H1 (cell line): ENCODE data around the gene XPNPEP1. TPM values are rescaled to one million over a fixed set of nuclear protein-coding genes. Genes with fewer than 3 reads are reported as not detected.

Experiments
- CTCF ChIA-PET: fragments of 300-600 bp; sonication (Branson Sonifier 250); formaldehyde crosslinking; loops from one replicate; lab custom pipeline; 2021; ENCODE audit not compliant: partially characterized antibody; lab: Charles Lee
- POLR2A ChIA-PET: fragments of 300-600 bp; sonication (Branson Sonifier 250); formaldehyde crosslinking; loops from one replicate; lab custom pipeline; 2021; ENCODE audit warnings: inconsistent platforms; ENCODE audit not compliant: partially characterized antibody; lab: Charles Lee
- DNase-seq, 2 experiments: peaks; one replicate each; pipeline versions ENCODE4 v3.0.0 to v3.0.0-alpha.2; 2010 to 2022; ENCODE audit warnings: low spot score in 2 of 2, low read depth in 1 of 2, mixed read lengths in 1 of 2
- FAIRE-seq: peaks from 2 replicates; lab custom pipeline; 2011; peaks lifted over from hg19 to GRCh38; lab: Jason Lieb, UNC
- H2AFZ ChIP-seq: 2 replicates; pipeline ENCODE4 v1.8.1; 2012; ENCODE audit warnings: low read length, inconsistent platforms
- H2AK5ac ChIP-seq: 2 replicates; pipeline ENCODE4 v1.6.1; 2013; ENCODE audit warnings: low read depth, low read length
- H2BK120ac ChIP-seq: replicated peaks from 2 replicates; pipeline ENCODE3; 2013; ENCODE audit warnings: low read depth, low read length, inconsistent platforms
- H2BK12ac ChIP-seq: 2 replicates; pipeline ENCODE4 v1.6.1; 2013; ENCODE audit warnings: low read depth, low read length
- H2BK15ac ChIP-seq: 2 replicates; pipeline ENCODE4 v1.6.1; 2013; ENCODE audit warnings: low read length
- H2BK20ac ChIP-seq: 2 replicates; pipeline ENCODE4 v1.6.1; 2013; ENCODE audit warnings: low read length
- H2BK5ac ChIP-seq: 2 replicates; pipeline ENCODE4 v1.6.1; 2013; ENCODE audit warnings: low read depth, low read length
- H3K14ac ChIP-seq: 2 replicates; pipeline ENCODE4 v1.6.1; 2013; ENCODE audit warnings: inconsistent platforms; ENCODE audit not compliant: insufficient read length
- H3K18ac ChIP-seq: 2 replicates; pipeline ENCODE4 v1.6.1; 2013; ENCODE audit warnings: low read length; ENCODE audit errors: extremely low read depth
- H3K23ac ChIP-seq: 2 replicates; pipeline ENCODE4 v1.6.1; 2013; ENCODE audit warnings: inconsistent platforms; ENCODE audit not compliant: insufficient read length
- H3K23me2 ChIP-seq: 2 replicates; pipeline ENCODE4 v1.6.1; 2013; ENCODE audit warnings: low read depth, low read length
- H3K27ac ChIP-seq: 2 replicates; pipeline ENCODE4 v1.6.1; 2011; ENCODE audit warnings: low read depth, low read length, inconsistent platforms
- H3K27me3 ChIP-seq, 4 experiments: replicated peaks in 1 of 4; 1 replicate in 1 of 4; 2 replicates in 3 of 4; pipeline versions ENCODE4 v1.6.1 to v1.8.1; 2011 to 2013; ENCODE audit warnings: low read length in 3 of 4, mild to moderate bottlenecking in 3 of 4, inconsistent platforms in 2 of 4, mixed read lengths in 2 of 4, moderate library complexity in 1 of 4; ENCODE audit not compliant: control insufficient read depth in 3 of 4, insufficient read depth in 3 of 4; ENCODE audit errors: extremely low read depth in 1 of 4
- H3K36me3 ChIP-seq, 4 experiments: 2 replicates each; pipeline versions ENCODE4 v1.6.1 to v1.8.1; 2011 to 2013; ENCODE audit warnings: mild to moderate bottlenecking in 4 of 4, low read length in 3 of 4, moderate library complexity in 2 of 4, control low read depth in 1 of 4, inconsistent platforms in 1 of 4; ENCODE audit not compliant: insufficient read depth in 4 of 4, control insufficient read depth in 2 of 4
- H3K4ac ChIP-seq: replicated peaks from 2 replicates; pipeline ENCODE3; 2013; ENCODE audit warnings: low read length, low read depth, mixed read lengths, inconsistent platforms; ENCODE audit not compliant: insufficient read length
- H3K4me1 ChIP-seq, 4 experiments: replicated peaks in 1 of 4; 1 replicate in 1 of 4; 2 replicates in 3 of 4; pipeline versions ENCODE4 v1.6.1 to v1.8.1; 2011 to 2013; ENCODE audit warnings: low read length in 3 of 4, inconsistent platforms in 2 of 4, mixed read lengths in 1 of 4; ENCODE audit not compliant: insufficient read depth in 4 of 4, control insufficient read depth in 3 of 4
- H3K4me2 ChIP-seq, 2 experiments: 2 replicates each; pipeline versions ENCODE4 v1.6.1 to v1.8.1; 2011 to 2013; ENCODE audit warnings: low read depth in 2 of 2, low read length in 2 of 2, control low read depth in 1 of 2, inconsistent platforms in 1 of 2, mild to moderate bottlenecking in 1 of 2; ENCODE audit not compliant: insufficient read depth in 1 of 2
- H3K4me3 ChIP-seq, 4 experiments: fragments of 200-600, 300-600 bp in 1 of 4; sonication (generic), shearing (Covaris generic), sonication (Bioruptor Twin) in 1 of 4; 2 replicates each; pipeline versions ENCODE4 v1.5.1 to v1.8.1; 2011 to 2016; ENCODE audit warnings: low read length in 4 of 4, low read depth in 3 of 4, control low read depth in 2 of 4, inconsistent platforms in 2 of 4, mild to moderate bottlenecking in 2 of 4, mixed read lengths in 1 of 4, moderate library complexity in 1 of 4; ENCODE audit not compliant: insufficient read depth in 2 of 4; ENCODE audit errors: extremely low read depth in 1 of 4
- H3K56ac ChIP-seq: replicated peaks from 2 replicates; pipeline ENCODE3; 2013; ENCODE audit warnings: low read depth, mild to moderate bottlenecking, mixed read lengths, low read length, inconsistent platforms; ENCODE audit not compliant: insufficient read length
- H3K79me1 ChIP-seq: 2 replicates; pipeline ENCODE4 v1.6.1; 2013; ENCODE audit warnings: low read depth, low read length, control low read depth
- H3K79me2 ChIP-seq, 2 experiments: 2 replicates each; pipeline versions ENCODE4 v1.6.1 to v1.8.1; 2012 to 2013; ENCODE audit warnings: low read length in 2 of 2, mild to moderate bottlenecking in 2 of 2, inconsistent platforms in 1 of 2; ENCODE audit not compliant: insufficient read depth in 2 of 2, control insufficient read depth in 1 of 2
- H3K9ac ChIP-seq, 4 experiments: replicated peaks in 1 of 4; 1 replicate in 1 of 4; 2 replicates in 3 of 4; pipeline versions ENCODE4 v1.6.1 to v1.8.1; 2011 to 2013; ENCODE audit warnings: low read depth in 3 of 4, low read length in 3 of 4, control low read depth in 2 of 4, mild to moderate bottlenecking in 2 of 4, moderate library complexity in 2 of 4, inconsistent platforms in 1 of 4; ENCODE audit errors: extremely low read depth in 1 of 4
- H3K9me3 ChIP-seq, 2 experiments: 2 replicates each; pipeline versions ENCODE4 v1.6.1 to v1.8.1; 2012 to 2013; ENCODE audit warnings: mild to moderate bottlenecking in 2 of 2, moderate library complexity in 2 of 2, control low read depth in 1 of 2, inconsistent platforms in 1 of 2, low read depth in 1 of 2, low read length in 1 of 2, mixed read lengths in 1 of 2; ENCODE audit not compliant: insufficient read depth in 2 of 2
- H4K20me1 ChIP-seq, 2 experiments: replicated peaks in 1 of 2; 2 replicates each; pipeline versions ENCODE3 to v1.8.1; 2011 to 2013; ENCODE audit warnings: inconsistent platforms in 2 of 2, low read length in 2 of 2, mild to moderate bottlenecking in 1 of 2; ENCODE audit not compliant: insufficient read depth in 2 of 2, control insufficient read depth in 1 of 2
- H4K5ac ChIP-seq: 2 replicates; pipeline ENCODE4 v1.6.1; 2013; ENCODE audit warnings: low read length, low read depth, mixed read lengths, inconsistent platforms; ENCODE audit not compliant: insufficient read length
- H4K8ac ChIP-seq: 2 replicates; pipeline ENCODE4 v1.8.0; 2013; ENCODE audit warnings: mild to moderate bottlenecking, moderate library complexity, low read length, inconsistent platforms; ENCODE audit not compliant: insufficient read depth; ENCODE audit errors: extremely low read depth
- H4K91ac ChIP-seq: replicated peaks from 2 replicates; pipeline ENCODE3; 2013; ENCODE audit warnings: low read length, mixed read lengths, inconsistent platforms; ENCODE audit not compliant: insufficient read length
- BCL11A ChIP-seq, 2 experiments: IDR thresholded peaks; one replicate each; pipeline ENCODE4 v1.6.1; 2011; ENCODE audit warnings: low read depth in 2 of 2, low read length in 2 of 2, mild to moderate bottlenecking in 2 of 2
- CBX5 ChIP-seq: fragments of 300-800, 300-1000 bp; sonication (generic); IDR thresholded peaks from 2 replicates; pipeline ENCODE4 v1.7.1; 2016; ENCODE audit warnings: antibody characterized with exemption, low read length, low read depth
- CHD1 ChIP-seq: IDR thresholded peaks from 2 replicates; pipeline ENCODE4 v1.6.1; 2012; ENCODE audit warnings: low read depth, low read length, improper control_type of control experiment
- EGR1 ChIP-seq: IDR thresholded peaks from 2 replicates; pipeline ENCODE4 v1.6.1; 2011; ENCODE audit warnings: low read depth, low read length, borderline replicate concordance
- KDM1A ChIP-seq: fragments of 200-600, 300-600 bp; sonication (generic); IDR thresholded peaks from 2 replicates; pipeline ENCODE4 v1.7.1; 2016; ENCODE audit warnings: mild to moderate bottlenecking, low read length, borderline replicate concordance
- KDM4A ChIP-seq: IDR thresholded peaks from one replicate; pipeline ENCODE4 v1.7.1; 2012; ENCODE audit warnings: low read depth, mild to moderate bottlenecking, moderate library complexity, low read length, inconsistent platforms; ENCODE audit not compliant: severe bottlenecking
- KDM5A ChIP-seq: fragments of 200-600 bp; IDR thresholded peaks from 2 replicates; pipeline ENCODE4 v1.7.1; 2012; ENCODE audit warnings: mild to moderate bottlenecking, low read length, inconsistent platforms, mixed read lengths
- RFX5 ChIP-seq: IDR thresholded peaks from 2 replicates; pipeline ENCODE4 v1.6.1; 2011; ENCODE audit warnings: low read depth, low read length, improper control_type of control experiment, borderline replicate concordance
- SIX5 ChIP-seq: IDR thresholded peaks from 2 replicates; pipeline ENCODE4 v1.6.1; 2011; ENCODE audit warnings: mild to moderate bottlenecking, low read depth, low read length
- SP4 ChIP-seq: IDR thresholded peaks from 2 replicates; pipeline ENCODE4 v1.6.1; 2012; ENCODE audit warnings: low read length, inconsistent platforms
- TAF1 ChIP-seq: IDR thresholded peaks from 2 replicates; pipeline ENCODE4 v1.6.1; 2011; ENCODE audit warnings: mild to moderate bottlenecking, low read depth, low read length
- TAF7 ChIP-seq: optimal IDR thresholded peaks from 2 replicates; pipeline ENCODE3; 2011; ENCODE audit warnings: low read depth, mild to moderate bottlenecking, inconsistent platforms, low read length, moderate library complexity, borderline replicate concordance
- TCF12 ChIP-seq: IDR thresholded peaks from 2 replicates; pipeline ENCODE4 v1.6.1; 2011; ENCODE audit warnings: low read depth, mild to moderate bottlenecking, low read length
- WGBS, 2 experiments: shearing (Covaris generic) in 1 of 2; methylation state at CpG; one replicate each; pipeline versions ENCODE4 v1.1.6 to v1.1.7; 2013 to 2015; ENCODE audit warnings: low lambda C conversion rate in 2 of 2, mixed read lengths in 2 of 2, inconsistent platforms in 1 of 2, low coverage in 1 of 2, missing lambda C conversion rate in 1 of 2; ENCODE audit not compliant: insufficient replicate concordance in 2 of 2, insufficient coverage in 1 of 2, insufficient read length in 1 of 2; ENCODE audit errors: extremely low coverage in 1 of 2, missing lambda C conversion rate in 1 of 2; 5-methylcytosine and 5-hydroxymethylcytosine counted together
- polyA plus RNA-seq, 7 experiments: library from polyadenylated mRNA; depleted of rRNA in 3 of 7; stranded (reverse) in 5 of 7; unstranded in 2 of 7; fragments of >200 nt in 5 of 7; fragments of 200-250 nt in 2 of 7; gene quantifications; 1 replicate in 5 of 7; 2 replicates in 1 of 7; 4 replicates in 1 of 7; pipeline versions ENCODE4 v1.2.1 to v1.2.3, GENCODE V29; 2011 to 2013; ENCODE audit warnings: missing spikeins in 2 of 7, mixed read lengths in 2 of 7
- total RNA-seq: library from RNA; stranded (reverse); fragmentation: NEBNext Ultra II Directional; extraction: Animal tissue kit (Norgen Biotek cat#: 25700); gene quantifications from 2 replicates; pipeline ENCODE4 v1.2.1, GENCODE V29; 2021
- TF ChIP-seq, protein P1 (sequence below): IDR thresholded peaks from 2 replicates; pipeline ENCODE4 v1.6.1; 2011; ENCODE audit warnings: low read length, improper control_type of control experiment

XPNPEP1 gene
- total and polyA plus RNA-seq, 2 of the 8 experiments (the other 6 are each of a cell fraction or from before 2014, with no cell fraction given) = 61.1 to 201 TPM

DNA sequence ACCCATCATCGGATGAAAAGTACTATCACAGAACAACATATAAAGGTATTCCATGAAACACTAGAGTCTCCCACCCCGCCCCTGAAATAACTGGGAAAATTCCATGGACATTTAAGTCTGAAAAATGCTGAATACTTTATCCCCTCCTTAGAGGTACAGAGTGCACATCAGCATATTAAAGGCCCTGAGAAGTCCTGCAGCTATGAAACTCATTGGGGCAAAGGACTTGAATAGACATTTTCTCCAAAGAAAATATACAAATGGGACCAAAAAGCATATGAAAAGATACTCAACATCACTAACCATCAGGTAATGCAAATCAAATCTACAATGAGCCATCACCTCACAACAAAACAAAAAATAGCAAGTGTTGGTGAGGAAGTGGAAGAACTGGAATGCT, 18.9 kb downstream of the XPNPEP1 start:
- ChIA-PET POLR2A (interaction anchor here (0.9 kb wide), 1 partner anchor 11 kb away, joined by 3 read pairs; no protein-coding TSS in a partner anchor), CTCF (interaction anchor here (0.6 to 2.6 kb wide), 2 partner anchors 11 to 520 kb away, joined by 3 to 12 read pairs; no protein-coding TSS in a partner anchor)
- Histone ChIP-seq H2BK15ac (no peak overlapping the region), H3K9ac (no peak overlapping the region), H3K23me2 (no peaks in the 10 kb centered on the region), H3K4ac (no peak overlapping the region), H3K27ac (no peak overlapping the region), H3K56ac (no peak overlapping the region), H3K36me3 (peaks cover 0 to 3% (median 0%) of the 10 kb centered on the region in 4 experiments; a peak in 2 of 8 replicates), H3K27me3 (no peaks in the 10 kb centered on the region), H3K23ac (no peak overlapping the region), H3K4me2 (no peak overlapping the region), H3K79me1 (no peaks in the 10 kb centered on the region; the same call in 1 of the 2 replicates), H2BK12ac (no peak overlapping the region), H4K20me1 (no peaks in the 10 kb centered on the region), H2BK20ac (no peak overlapping the region), H3K14ac (no peak overlapping the region), H3K79me2 (peaks cover 0 to 7% of the 10 kb centered on the region in 2 experiments; a peak in 1 of 4 replicates), H2AK5ac (no peak overlapping the region), H2AFZ (no peak overlapping the region), H3K18ac (no peak overlapping the region), H2BK5ac (no peak overlapping the region), H3K4me1 (peaks cover 0 to 4% (median 0%) of the 10 kb centered on the region in 4 experiments; a peak in 1 of 7 replicates), H4K5ac (no peak overlapping the region), H3K9me3 (no peaks in the 10 kb centered on the region), H3K4me3 (no peak overlapping the region), H4K91ac (no peak overlapping the region), H4K8ac (no peak overlapping the region), H2BK120ac (no peak overlapping the region)
- DNase-seq = no peak
- 72% methylated on average over 2 of the region's 2 CpGs; no CpG with 5 or more reads in 1 of the 2 experiments for WGBS, 2 experiments
- FAIRE-seq = no peak
- TF ChIP-seq SIX5 (no peak), CBX5 (no peak), CHD1 (no peak), EGR1 (no peak), KDM4A (no peak), RFX5 (no peak), TAF1 (no peak), TAF7 (no peak), SP4 (no peak), TCF12 (no peak), KDM5A (no peak), BCL11A (IDR thresholded peaks at IDR 0.05; ENCODE audit: low read depth in 2 of 2, low read length in 2 of 2) (no peak), KDM1A (no peak)
- TF ChIP-seq, protein P1, sequence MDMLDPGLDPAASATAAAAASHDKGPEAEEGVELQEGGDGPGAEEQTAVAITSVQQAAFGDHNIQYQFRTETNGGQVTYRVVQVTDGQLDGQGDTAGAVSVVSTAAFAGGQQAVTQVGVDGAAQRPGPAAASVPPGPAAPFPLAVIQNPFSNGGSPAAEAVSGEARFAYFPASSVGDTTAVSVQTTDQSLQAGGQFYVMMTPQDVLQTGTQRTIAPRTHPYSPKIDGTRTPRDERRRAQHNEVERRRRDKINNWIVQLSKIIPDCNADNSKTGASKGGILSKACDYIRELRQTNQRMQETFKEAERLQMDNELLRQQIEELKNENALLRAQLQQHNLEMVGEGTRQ = no peak
